ENCODE results near the gene TRDN.
A peak's percentile ranks its signal among the peaks of the same experiment; 100 is the strongest.
"Not testable (repeated sequence)": the region's sequence is repeated elsewhere in the genome, so short reads cannot be mapped to it uniquely, and the experiment has no call there.

Gene TRDN

DNA sequence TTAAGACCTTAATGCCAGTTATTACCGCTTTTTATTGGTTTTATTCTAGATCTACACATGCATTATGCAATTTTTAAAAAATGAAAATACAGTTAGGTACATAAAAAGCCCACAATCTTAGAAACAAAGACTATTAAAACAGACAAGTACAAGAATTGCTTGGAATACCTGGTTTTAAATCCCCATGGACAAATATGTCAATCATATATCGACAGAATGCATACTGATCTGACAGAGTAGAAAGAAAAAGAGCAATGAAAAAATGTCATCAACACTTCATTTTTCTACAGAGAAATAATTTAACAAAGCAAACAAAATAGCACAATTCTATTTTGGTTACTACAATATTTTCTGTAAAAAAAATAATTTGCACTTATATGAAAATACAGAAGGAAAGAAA is 139.7 kb downstream of the TRDN start:
- no peak for DNase-seq

DNA sequence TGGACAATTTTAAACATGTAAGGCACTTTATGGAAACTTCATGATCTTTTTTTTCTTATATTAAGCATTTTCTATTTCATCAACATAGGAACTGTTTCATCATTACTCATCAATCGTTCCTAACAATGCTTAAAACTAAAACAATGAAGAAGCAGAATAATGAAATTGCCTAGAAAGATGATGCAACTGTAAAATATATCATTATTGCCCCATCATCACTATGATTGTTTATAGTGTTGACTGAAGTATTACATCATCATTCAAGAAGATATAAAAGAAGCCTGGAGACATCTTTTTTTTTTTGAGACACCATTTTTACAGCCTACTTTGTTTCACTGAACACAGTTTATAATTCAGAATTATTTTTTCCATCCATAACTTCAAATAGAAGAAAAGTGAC is 147.2 kb downstream of the TRDN start:
- DNase-seq: no peak

DNA sequence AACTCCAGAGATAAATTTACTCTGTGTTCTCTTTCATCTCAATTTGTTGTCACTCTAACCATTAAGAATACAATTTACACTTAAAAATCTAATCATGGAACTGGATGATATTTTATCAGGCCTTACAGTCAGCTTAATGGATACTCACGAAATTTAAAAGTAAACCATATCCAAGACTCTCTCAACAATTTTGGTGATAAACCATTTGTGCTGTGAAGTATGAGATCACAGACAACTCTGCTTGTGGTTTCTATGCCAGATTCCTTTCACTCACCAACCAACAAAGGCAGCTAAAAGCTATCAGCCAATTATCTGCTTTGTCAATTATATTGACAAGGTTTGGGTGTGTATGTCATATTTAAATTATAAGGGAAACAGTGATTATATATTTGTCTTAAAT is 155.8 kb downstream of the TRDN start:
- no peak for DNase-seq

DNA sequence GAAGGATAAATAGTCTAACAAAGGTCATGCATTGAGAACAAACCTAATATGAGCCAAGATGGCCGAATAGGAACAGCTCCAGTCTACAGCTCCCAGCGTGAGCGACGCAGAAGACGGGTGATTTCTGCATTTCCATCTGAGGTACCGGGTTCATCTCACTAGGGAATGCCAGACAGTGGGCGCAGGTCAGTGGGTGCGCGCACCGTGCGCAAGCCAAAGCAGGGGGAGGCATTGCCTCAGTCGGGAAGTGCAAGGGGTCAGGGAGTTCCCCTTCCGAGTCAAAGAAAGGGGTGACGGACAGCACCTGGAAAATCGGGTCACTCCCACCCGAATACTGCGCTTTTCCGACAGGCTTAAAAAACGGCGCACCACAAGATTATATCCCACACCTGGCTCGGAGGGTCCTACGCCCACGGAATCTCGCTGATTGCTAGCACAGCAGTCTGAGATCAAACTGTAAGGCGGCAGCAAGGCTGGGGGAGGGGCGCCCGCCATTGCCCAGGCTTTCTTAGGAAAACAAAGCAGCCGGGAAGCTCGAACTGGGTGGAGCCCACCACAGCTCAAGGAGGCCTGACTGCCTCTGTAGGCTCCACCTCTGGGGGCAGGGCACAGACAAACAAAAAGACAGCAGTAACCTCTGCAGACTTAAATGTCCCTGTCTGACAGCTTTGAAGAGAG is 164.6 kb downstream of the TRDN start:
- DNase-seq: not testable (repeated sequence)

DNA sequence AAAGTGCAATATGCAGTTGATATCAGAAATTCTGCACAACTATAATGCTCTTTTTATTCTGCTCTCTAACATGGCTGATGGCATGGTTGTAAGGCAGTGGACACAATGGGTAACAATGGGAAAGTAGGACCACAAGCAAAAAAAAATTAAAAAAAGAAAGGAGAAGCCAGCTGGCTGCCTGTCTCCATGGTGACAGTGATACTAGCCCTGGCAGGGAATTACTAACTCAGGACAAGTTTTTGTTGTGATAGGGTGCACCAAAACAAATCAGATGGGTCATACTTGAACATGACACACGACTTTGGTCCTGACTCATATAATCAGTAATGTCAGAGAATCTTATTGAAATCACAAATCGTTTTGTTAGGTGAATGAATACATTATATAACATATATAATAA is 169.4 kb downstream of the TRDN start:
- DNase-seq: no peak

DNA sequence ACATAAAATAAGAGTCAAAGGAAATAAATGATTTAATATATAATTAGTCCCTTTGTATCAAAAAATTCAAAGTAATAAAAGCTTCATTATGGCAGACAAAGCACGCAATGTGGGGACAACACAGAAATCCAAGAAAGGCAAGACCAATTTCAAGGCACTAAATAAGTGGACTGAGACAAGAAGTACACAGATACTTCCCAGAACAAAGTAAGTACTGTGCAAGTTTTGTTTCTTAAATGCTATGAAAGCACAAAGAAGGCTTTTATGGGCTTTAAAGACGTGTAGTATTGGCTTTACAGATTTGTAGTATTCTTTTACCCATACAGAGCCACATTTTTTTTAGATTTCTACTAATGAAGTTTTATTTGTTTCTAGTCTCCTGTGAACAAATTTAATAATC is 174.6 kb downstream of the TRDN start:
- no peak for DNase-seq

DNA sequence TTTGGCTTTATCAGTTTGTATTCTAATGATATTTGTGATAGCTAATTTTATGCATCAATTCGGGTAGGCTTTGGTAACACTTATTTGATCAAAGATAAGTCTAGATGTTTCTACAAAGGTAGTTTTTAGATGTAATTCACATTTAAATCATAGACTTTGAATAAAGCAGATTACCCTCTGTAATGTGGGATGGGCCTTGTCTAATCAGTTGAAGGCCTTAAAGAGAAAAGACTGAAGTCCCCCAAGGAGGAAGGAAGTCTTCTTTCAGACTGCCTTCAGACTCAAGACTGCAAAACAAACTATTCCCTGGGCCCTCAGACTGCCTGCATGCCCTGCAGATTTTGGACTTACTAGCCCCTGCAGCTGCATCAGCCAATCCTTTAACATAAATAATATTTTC is 178.5 kb downstream of the TRDN start:
- no peak for DNase-seq

DNA sequence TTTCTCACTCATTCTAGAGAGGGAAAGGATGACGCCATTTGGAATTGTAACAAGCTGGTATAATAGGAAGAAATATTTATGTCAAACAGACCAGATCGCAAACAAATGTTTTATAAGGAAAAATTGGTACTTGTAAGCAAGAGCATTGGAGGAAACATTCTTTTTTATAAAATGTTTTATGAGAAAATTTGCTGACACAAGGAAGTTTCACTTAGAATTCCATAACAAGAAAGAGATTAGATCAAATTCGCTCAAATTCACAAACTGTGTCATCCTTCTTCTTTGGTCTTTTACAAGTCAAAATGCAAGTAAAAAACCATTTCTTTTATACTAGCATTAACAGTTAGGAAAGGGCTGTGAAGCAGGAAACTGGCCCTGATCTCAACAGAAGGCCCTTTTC is 179.9 kb downstream of the TRDN start:
- DNase-seq: no peak

DNA sequence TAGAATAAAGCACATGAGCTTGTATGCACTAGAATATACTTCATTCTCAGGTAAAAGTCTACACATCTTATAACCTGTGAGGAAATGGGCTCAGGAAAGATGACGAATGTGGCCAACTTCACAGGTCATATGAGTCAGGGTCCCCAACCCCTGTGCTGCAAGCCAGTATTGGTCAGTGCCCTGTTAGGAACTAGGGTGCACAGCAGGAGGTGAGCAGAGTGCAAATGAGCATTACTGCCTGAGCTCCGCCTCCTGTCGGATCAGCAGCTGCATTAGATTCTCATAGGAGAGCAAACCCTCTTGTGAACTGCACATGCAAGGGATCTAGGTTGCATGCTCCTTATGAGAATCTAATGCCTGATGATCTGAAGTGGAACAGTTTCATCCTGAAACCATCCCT is 182.3 kb downstream of the TRDN start:
- DNase-seq: no peak

DNA sequence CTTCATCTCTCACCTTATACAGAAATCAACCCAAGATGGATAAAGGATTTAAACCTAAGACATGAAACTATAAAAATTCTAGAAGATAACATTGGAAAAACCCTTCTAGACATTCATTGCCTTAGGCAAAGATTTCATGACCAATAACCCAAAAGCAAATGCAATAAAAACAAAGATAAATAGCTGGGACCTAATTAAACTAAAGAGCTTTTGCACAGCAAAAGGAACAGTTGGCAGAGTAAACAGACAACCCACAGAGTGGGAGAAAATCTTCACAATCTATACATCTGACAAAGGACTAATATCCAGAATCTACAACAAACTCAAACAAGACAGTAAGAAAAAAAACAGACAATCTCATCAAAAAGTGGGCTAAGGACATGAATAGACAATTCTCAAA is 183.7 kb downstream of the TRDN start:
- not testable (repeated sequence) for DNase-seq

DNA sequence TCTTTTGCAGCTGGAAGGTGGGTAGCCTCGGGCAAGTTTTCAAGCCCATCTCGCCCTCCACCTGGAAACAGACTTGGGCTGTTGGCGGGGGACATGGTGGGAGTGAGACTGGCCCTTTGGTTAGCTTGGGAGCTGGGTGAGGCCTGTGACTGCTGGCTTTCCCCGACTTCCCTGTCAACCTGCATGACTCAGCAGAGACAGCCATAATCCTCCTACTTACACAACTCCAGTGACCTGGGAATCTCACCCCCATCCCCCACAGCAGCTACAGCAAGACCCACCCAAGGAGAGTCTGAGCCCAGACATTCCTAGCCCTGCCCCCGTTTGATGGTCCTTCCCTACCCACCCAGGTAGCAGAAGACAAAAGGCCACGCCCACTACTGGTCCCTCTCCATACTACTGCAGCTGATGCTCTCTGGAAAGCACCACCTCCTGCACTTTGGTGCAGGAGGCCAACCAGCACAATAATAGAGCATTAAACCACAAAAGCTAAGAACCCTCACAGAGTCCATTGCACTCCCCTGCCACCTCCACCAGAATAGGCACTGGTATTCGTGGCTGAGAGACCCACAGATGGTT is 188.4 kb downstream of the TRDN start:
- DNase-seq: no peak

DNA sequence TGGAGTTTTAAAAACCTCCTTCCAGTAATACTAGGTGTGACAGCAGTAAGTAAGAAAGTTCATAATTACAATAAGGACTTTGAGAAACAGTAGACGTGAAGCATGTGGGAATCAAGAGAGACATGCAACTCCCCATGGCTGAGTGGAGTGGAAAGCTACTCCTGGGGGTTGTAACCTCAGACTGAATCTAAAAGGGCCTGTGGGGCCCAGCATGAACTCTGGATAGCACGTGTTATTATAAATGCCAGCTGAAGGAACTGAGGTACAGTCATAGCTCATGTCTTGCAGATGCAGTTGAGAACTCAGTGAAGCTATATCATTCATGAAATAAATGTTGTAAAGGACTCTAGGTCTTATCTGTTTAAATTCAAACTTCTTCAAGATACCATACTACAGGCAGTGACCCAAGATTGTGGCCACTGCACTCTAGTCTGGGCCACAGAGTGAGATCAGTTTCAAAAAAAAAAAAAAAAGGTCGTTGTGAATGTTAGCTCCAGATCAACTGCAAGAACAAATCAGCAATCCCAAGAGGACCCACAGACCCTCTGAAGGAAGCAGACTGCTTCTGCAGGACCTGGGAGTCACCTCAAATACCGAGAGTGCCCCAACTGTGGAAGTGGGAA is 189.3 kb downstream of the TRDN start:
- no peak for DNase-seq

DNA sequence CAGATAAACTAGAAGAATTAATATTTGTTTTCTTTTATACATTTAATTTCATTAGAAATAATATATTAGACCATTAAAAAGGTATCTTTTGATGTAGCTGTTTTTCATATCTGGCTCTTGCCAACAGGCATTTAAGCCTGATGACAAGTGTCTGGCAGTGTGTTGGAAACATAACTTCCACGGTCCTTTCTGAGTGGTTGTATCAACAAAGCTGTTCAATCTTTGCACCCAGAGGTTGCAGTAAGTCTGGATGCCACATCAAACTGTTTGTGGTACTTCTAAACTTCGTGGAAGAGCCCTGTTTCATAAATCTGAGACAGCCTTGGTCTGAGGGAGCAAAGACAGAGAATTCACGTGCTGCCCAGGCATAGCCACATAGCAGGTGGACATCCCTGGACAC is 197.4 kb downstream of the TRDN start:
- no peak for DNase-seq

DNA sequence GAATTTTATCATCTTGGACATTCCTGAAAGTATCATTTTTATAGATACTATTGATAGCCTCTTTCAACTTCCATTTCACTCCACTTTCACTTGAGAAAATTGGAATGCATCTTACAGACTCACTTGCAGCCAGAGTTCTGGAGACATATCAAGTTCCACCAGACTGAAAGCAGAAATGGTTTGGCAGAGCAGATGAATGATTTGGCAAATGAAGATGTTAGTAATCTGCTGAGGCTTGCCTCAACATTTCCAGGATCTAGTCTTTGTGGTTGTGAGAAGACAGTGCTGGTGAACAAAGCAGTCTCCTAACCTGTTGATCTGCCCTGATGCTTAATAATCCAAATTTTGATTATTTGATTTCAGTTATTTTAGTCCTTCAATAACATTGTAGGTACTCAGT is 202.6 kb downstream of the TRDN start:
- DNase-seq: no peak

DNA sequence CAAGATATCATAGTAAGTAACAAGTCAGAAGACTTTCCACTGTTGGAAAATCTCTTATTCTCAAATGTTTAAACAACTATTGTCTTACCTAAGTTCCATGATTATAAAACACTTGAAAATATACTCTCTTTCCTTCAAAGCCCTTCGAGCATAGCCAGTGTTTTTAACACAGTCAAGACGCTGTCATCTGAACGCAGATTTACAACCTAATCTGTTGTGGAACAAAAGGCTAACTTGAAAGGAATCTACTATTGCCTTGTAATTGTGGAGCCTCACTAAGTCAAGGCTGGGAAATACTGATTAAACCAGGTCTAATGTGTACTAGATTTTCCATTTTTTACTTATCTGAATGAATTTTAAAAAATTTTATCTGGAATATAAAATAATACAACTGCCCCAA is 205.8 kb downstream of the TRDN start:
- no peak for DNase-seq

DNA sequence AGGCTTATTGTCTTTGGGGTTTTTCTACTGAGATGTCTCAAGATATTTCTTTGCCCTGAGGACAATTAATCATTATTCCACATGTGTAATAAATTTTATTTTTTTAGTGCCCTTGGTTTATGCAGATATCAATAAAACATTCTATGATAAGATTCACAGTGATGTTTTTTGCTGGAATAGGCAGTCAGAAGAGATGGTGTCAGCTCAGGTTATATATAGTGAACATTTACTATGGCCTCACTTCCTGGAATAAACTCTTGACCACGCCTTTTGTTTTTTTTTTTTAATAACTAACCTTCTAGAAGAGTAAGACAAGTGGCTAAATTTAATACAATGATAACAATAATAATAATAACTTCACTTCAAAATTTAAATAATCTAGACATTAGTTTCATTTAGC is 209.7 kb downstream of the TRDN start:
- DNase-seq: no peak

DNA sequence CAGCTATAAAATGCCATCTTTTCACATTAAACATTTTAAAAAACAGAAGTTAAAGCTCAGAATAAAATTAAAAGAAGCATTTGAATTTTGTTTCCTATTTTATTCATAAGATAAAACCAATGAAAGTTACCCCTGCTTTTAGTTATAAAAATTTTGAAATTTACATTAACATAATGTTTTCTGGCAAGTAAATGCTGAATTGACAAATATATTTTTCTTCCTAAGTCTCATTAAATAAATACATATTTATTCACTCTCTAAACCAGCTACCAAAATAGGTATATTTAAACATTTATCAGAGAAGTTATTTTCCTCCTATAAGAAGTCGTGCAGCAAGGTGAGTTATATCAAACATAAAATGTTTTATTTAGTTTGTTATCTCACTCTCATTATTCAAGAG is 213.6 kb downstream of the TRDN start:
- no peak for DNase-seq

DNA sequence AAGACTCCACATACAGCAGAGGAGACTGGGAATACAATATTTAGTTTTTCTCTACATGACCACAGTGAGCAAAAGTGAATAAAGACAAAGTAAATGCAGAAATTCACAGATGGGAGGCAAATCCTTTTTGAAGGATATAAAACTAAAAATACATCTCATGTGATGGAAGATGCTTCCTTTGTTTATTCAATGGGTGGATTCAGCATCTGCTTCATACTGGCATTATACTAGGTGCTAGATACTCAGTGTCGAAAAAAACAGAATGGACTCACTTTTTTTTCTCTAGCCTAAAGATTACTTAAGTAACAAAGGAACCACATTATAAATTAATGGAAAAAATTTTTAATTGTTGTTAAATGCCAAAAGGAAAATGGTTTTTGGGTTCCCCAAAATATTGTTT is 216.2 kb downstream of the TRDN start:
- DNase-seq: no peak

DNA sequence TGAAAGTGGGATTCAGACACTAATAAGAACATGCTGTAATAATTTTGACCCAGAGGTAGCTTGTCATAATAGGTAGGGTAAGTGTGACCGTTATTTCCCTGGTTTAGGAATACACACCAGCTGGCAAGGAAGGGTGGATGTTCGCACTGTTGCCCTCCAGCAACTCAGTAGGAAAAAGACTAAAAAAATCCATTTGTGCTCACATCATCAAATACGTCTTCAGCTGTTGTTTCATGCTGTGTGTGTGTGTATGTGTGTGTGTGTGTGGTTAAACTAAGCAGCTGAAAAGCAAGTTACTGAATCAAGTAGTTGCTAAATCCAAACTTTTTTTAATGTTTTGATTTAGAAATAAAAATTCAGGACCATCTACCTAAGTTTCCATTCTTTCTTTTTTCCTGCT is 218.7 kb downstream of the TRDN start:
- no peak for DNase-seq

DNA sequence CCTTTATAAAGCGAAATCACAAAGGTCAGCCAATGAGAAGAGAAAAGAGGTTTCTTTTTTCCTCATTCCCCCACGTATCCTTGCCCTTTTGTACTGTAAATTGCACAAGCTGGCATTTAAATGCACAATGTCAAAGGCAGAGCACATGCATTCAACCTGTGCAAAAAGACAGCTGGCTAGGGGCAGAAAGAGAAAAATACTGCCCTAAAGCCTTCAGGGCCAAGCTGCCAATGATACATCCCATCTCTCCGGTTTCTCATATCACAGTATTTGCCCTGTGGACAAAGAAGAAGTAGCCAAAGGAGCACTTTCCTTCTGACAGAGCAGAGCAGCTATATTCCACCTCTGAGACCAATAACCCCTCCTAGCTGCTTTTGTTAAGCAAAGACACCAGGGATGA is 219.2 kb downstream of the TRDN start:
- DNase-seq: no peak

DNA sequence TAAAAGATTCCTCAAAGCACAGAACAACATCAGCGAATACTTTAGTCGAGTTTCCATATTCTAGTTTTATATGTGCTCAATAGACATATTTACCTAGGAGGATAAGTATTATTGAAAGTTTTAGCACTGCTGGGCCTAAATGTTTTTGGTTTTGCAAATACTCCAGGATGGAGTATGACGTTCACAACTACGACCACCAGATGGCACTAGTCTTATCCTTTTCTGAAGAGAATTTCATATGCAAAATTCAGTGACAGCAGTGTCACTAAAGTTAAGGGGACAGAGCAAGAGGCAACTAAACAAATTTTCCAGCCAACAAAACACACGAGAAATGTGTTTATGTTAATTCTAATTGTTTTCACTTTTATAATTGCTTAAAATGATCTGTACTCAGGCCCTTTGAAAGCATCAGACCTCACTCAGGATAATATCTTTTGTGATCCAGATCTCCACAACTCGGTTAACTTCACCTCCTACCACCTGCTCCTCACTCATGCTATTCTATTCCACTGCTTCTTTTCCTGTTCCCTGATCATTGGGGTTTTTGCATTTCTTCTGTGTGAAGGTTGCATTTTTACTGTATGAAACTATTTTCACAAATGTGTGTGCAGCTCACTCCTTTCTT is 220.8 kb downstream of the TRDN start:
- DNase-seq: peak; percentile 37 to 60

DNA sequence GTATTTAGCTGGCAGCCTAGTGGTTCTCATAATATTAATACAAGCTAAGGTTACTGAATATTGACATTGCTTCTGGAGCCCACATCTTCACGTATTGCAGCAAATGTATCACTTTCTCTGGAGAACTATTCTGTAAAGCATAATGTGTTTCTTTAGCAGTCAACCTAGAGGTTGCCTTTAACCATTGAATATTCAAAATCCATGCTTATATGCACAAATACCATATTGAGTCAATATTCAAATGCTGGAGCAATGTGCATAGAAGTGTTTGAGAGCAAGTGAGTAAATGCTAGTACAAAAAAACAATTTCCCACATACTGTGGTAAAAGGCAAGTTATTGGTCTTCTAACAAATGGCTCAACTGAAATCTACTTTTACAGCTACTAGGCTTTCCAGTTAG is 231.8 kb downstream of the TRDN start:
- DNase-seq: no peak

DNA sequence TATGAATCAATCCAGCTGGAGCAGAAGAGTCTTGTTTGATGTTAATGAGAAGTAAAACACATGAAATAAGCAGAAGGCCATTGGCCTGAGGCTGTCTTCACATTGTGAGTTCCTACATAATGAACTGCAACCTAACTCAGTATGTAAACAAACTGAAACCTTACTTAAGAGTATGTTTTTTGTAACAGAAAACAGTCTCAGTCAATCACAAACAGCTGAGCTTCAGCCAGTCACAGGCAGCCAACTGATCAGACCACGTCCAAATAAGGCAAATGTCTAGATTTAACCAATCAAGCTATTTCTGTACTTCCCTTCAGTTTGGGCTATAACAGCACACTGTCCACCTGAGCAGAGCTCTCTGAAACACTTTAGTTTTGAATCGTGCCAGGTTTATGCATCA is 234.7 kb downstream of the TRDN start:
- no peak for DNase-seq

DNA sequence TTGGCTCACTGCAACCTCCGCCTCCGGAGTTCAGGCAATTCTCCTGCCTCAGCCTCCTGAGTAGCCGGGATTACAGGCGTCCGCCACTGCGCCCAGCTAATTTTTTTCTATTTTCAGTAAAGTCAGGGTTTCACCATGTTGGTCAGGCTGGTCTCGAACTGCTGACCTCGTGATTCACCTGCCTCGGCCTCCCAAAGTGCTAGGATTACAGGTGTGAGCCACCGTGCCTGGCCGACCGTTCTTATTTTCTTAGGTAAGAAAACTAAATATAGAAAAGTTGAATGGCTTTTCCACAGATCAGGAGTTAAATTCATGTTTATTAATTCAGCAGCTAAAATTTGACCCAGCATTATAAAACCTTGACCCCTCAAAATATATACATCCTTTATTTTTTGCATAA is 238.7 kb downstream of the TRDN start:
- DNase-seq: no peak

Measured in inflammatory macrophage (primary cell).